ENCODE results near the gene SLC44A1.

Gene SLC44A1

GRCh38 chr9:105485131-105485530 is 240.7 kb downstream of the SLC44A1 start:
- DNase-seq: no peak

Data from NCI-H2171 treated with DMSO at 0.1 percent for 48 hours (cell line).